Astrocyte (in vitro differentiated cells and primary cell): ENCODE data around the gene PPARG. TPM values are rescaled to one million over a fixed set of nuclear protein-coding genes. Genes with fewer than 3 reads are reported as not detected.
A peak's percentile ranks its signal among the peaks of the same experiment; 100 is the strongest.

Experiments used
- DNase-seq: peaks from one replicate; pipeline ENCODE4 v3.0.0-alpha.2; 2010; ENCODE audit warnings: low read depth
- FAIRE-seq: peaks from 2 replicates; lab custom pipeline; 2011; peaks lifted over from hg19 to GRCh38; lab: Jason Lieb, UNC
- H2AFZ ChIP-seq: 2 replicates; pipeline ENCODE4 v1.6.0; 2012; ENCODE audit warnings: low read depth, low read length, inconsistent platforms
- H3K27ac ChIP-seq: 2 replicates; pipeline ENCODE4 v1.5.1; 2011; ENCODE audit warnings: low read depth, low read length, inconsistent platforms
- H3K27me3 ChIP-seq: 2 replicates; pipeline ENCODE4 v1.6.0; 2011; ENCODE audit warnings: low read length, inconsistent platforms; ENCODE audit not compliant: insufficient read depth
- H3K36me3 ChIP-seq: 2 replicates; pipeline ENCODE4 v1.5.1; 2011; ENCODE audit warnings: low read length, inconsistent platforms; ENCODE audit not compliant: insufficient read depth
- H3K4me1 ChIP-seq: 2 replicates; pipeline ENCODE4 v1.5.1; 2011; ENCODE audit warnings: low read length, inconsistent platforms; ENCODE audit not compliant: insufficient read depth
- H3K4me2 ChIP-seq: 2 replicates; pipeline ENCODE4 v1.6.0; 2012; ENCODE audit warnings: low read length, inconsistent platforms
- H3K4me3 ChIP-seq: 2 replicates; pipeline ENCODE4 v1.5.1; 2011; ENCODE audit warnings: low read depth, mild to moderate bottlenecking, low read length, inconsistent platforms; ENCODE audit not compliant: insufficient read depth
- H3K79me2 ChIP-seq: 2 replicates; pipeline ENCODE4 v1.6.0; 2012; ENCODE audit warnings: mild to moderate bottlenecking, low read length, inconsistent platforms; ENCODE audit not compliant: insufficient read depth
- H3K9ac ChIP-seq: 2 replicates; pipeline ENCODE4 v1.6.0; 2012; ENCODE audit warnings: mild to moderate bottlenecking, low read length, inconsistent platforms
- H3K9me3 ChIP-seq: 2 replicates; pipeline ENCODE4 v1.5.1; 2012; ENCODE audit warnings: low read depth, mild to moderate bottlenecking, low read length, inconsistent platforms; ENCODE audit not compliant: insufficient read depth
- H4K20me1 ChIP-seq: 2 replicates; pipeline ENCODE4 v1.6.0; 2012; ENCODE audit warnings: low read length, inconsistent platforms; ENCODE audit not compliant: insufficient read depth
- H3K27ac Mint-ChIP-seq: one replicate; pipeline ENCODE4 v1.8.0; 2021; ENCODE audit warnings: mild to moderate bottlenecking, mixed read lengths; ENCODE audit not compliant: unreplicated experiment
- H3K27me3 Mint-ChIP-seq: one replicate; pipeline ENCODE4 v1.8.0; 2021; ENCODE audit warnings: low read depth, mixed read lengths; ENCODE audit not compliant: unreplicated experiment
- H3K36me3 Mint-ChIP-seq: one replicate; pipeline ENCODE4 v1.8.0; 2021; ENCODE audit warnings: low read depth, mixed read lengths; ENCODE audit not compliant: unreplicated experiment
- H3K4me1 Mint-ChIP-seq: one replicate; pipeline ENCODE4 v1.8.0; 2021; ENCODE audit warnings: low read depth, mixed read lengths; ENCODE audit not compliant: unreplicated experiment
- H3K4me3 Mint-ChIP-seq: one replicate; pipeline ENCODE4 v1.8.0; 2021; ENCODE audit warnings: mild to moderate bottlenecking, moderate library complexity, mixed read lengths; ENCODE audit not compliant: unreplicated experiment
- H3K9me3 Mint-ChIP-seq: one replicate; pipeline ENCODE4 v1.8.0; 2021; ENCODE audit warnings: mild to moderate bottlenecking, mixed read lengths; ENCODE audit not compliant: unreplicated experiment
- CTCF ChIP-seq: IDR thresholded peaks from 2 replicates; pipeline ENCODE4 v1.5.1; 2011; ENCODE audit warnings: low read depth, mild to moderate bottlenecking, inconsistent platforms, low read length, moderate library complexity; ENCODE audit not compliant: insufficient read depth
- EZH2 ChIP-seq: IDR thresholded peaks from 2 replicates; pipeline ENCODE4 v1.6.1; 2012; ENCODE audit warnings: mild to moderate bottlenecking, low read length, inconsistent platforms; ENCODE audit not compliant: insufficient read depth
- total RNA-seq: library from RNA; stranded (reverse); gene quantifications from 2 replicates; pipeline ENCODE4 v1.2.1, GENCODE V29; 2021

PPARG gene
- total RNA-seq, 1 donor from 2014 or later: 4.4 TPM

DNA sequence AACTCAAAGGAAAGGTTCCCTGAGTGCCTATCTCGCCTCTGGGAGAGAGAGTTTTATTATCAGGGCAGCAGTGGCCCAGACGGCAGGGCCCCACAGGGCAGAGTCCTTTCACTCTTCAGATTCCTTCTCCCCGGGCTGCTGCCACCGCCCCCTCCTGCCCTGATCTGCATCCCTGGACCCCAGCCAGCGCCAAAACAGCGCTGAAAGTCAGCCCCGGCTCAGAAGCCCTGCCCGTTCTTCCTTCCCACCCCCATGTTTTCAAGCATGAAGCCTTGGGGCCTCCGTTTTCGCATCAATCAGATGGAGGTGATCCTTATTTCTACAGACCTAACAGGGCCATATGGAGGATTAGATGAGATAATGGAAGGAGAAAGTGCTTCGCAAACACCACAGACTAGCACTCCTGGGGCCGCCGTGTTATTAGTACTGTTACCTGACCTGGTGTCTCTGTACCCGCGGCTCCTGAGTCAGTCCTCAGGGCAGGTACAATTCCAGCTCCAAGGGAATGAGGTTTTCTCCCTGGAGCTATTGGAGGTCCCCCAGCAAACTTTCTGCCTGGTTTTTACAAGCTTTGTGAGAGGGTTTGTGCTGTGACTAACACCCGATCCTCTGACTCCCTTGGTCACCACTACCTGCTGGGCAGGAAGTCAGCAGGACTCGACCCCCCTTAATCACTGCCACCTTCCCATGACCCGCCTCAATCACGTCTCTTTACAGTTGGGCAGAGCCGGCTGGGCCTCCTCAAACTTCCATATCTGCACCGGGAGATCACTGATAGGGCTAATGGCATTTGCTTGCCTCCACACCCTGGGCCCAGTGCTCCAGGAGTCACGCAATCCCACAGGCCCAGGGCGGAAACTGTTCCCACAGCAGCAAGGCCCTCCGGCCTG, 156.0 kb downstream of the PPARG start:
- Histone ChIP-seq H3K4me3 (no peak overlapping the region), H3K27me3 (no peaks in the 10 kb centered on the region), H2AFZ (peak overlapping the region; percentile 62), H3K9me3 (no peaks in the 10 kb centered on the region), H3K4me2 (peak overlapping the region; percentile 72), H3K4me1 (peaks cover 43% of the 10 kb centered on the region), H3K27ac (peak overlapping the region; percentile 43), H3K9ac (peak overlapping the region; percentile 39), H3K79me2 (no peaks in the 10 kb centered on the region), H4K20me1 (no peaks in the 10 kb centered on the region), H3K36me3 (no peaks in the 10 kb centered on the region)
- H3K4me1 Mint-ChIP-seq: peaks cover 15% of the 10 kb centered on the region
- no peak overlapping the region for H3K4me3 Mint-ChIP-seq
- FAIRE-seq (no peak), DNase-seq (peak; percentile 44)
- H3K9me3 Mint-ChIP-seq: peaks cover 2% of the 10 kb centered on the region
- peaks cover 45% of the 10 kb centered on the region for H3K27me3 Mint-ChIP-seq
- no peaks in the 10 kb centered on the region for H3K36me3 Mint-ChIP-seq
- H3K27ac Mint-ChIP-seq: no peak overlapping the region
- TF ChIP-seq EZH2 (no peak), CTCF (no peak)

GRCh38 chr3:12445523-12446240, 156.8 kb downstream of the PPARG start:
- Histone ChIP-seq H3K9ac (peak overlapping the region; percentile 39), H3K27me3 (no peaks in the 10 kb centered on the region), H3K27ac (peak overlapping the region; percentile 43), H3K4me1 (peaks cover 40% of the 10 kb centered on the region), H2AFZ (no peak overlapping the region), H3K4me3 (no peak overlapping the region), H3K79me2 (no peaks in the 10 kb centered on the region), H3K9me3 (no peaks in the 10 kb centered on the region), H3K36me3 (no peaks in the 10 kb centered on the region), H4K20me1 (no peaks in the 10 kb centered on the region), H3K4me2 (peak overlapping the region; percentile 72)
- no peak overlapping the region for H3K27ac Mint-ChIP-seq
- TF ChIP-seq CTCF (no peak), EZH2 (no peak)
- peaks cover 15% of the 10 kb centered on the region for H3K4me1 Mint-ChIP-seq
- H3K9me3 Mint-ChIP-seq: peaks cover 4% of the 10 kb centered on the region
- peaks cover 45% of the 10 kb centered on the region for H3K27me3 Mint-ChIP-seq
- FAIRE-seq (no peak), DNase-seq (no peak)
- H3K4me3 Mint-ChIP-seq: no peak overlapping the region
- no peaks in the 10 kb centered on the region for H3K36me3 Mint-ChIP-seq
